WERI-Rb-1 (cell line): ENCODE measurements around the gene PRKCA.

ENCODE experiments used
- DNase-seq: peaks from one replicate; pipeline ENCODE4 v3.0.0-alpha.2; 2020
- H3K27ac ChIP-seq: fragments of 250-450 bp; sonication (Bioruptor Pico); 2 replicates; pipeline ENCODE4 v1.5.1; 2020; ENCODE audit warnings: mild to moderate bottlenecking, moderate library complexity
- H3K27me3 ChIP-seq: fragments of 250-450 bp; sonication (Bioruptor Pico); 2 replicates; pipeline ENCODE4 v1.5.1; 2021; ENCODE audit warnings: mild to moderate bottlenecking, low read depth, moderate library complexity; ENCODE audit not compliant: insufficient read depth, severe bottlenecking
- H3K36me3 ChIP-seq: fragments of 250-450 bp; sonication (Bioruptor Pico); 2 replicates; pipeline ENCODE4 v1.5.1; 2020; ENCODE audit warnings: mild to moderate bottlenecking, moderate library complexity
- H3K4me3 ChIP-seq: 2 replicates; pipeline ENCODE4 v1.5.1; 2011; ENCODE audit warnings: low read depth, mild to moderate bottlenecking, control low read depth, low read length
- H3K9me3 ChIP-seq: fragments of 250-450 bp; sonication (Bioruptor Pico); 2 replicates; pipeline ENCODE4 v1.5.1; 2021; ENCODE audit warnings: mild to moderate bottlenecking, moderate library complexity; ENCODE audit not compliant: severe bottlenecking
- TF ChIP-seq, protein P1 (sequence below): IDR thresholded peaks from 2 replicates; pipeline ENCODE4 v1.5.1; 2011; ENCODE audit warnings: low read depth, mild to moderate bottlenecking, control low read depth, inconsistent platforms, low read length

Gene PRKCA

GRCh38 chr17:66373944-66374817, 71.8 kb downstream of the PRKCA start:
- Histone ChIP-seq H3K27me3 (no peaks in the 10 kb centered on the region), H3K36me3 (no peaks in the 10 kb centered on the region), H3K9me3 (no peaks in the 10 kb centered on the region), H3K27ac (peak overlapping the region; percentile 83), H3K4me3 (no peak overlapping the region)
- DNase-seq = no peak
- TF ChIP-seq, protein P1, sequence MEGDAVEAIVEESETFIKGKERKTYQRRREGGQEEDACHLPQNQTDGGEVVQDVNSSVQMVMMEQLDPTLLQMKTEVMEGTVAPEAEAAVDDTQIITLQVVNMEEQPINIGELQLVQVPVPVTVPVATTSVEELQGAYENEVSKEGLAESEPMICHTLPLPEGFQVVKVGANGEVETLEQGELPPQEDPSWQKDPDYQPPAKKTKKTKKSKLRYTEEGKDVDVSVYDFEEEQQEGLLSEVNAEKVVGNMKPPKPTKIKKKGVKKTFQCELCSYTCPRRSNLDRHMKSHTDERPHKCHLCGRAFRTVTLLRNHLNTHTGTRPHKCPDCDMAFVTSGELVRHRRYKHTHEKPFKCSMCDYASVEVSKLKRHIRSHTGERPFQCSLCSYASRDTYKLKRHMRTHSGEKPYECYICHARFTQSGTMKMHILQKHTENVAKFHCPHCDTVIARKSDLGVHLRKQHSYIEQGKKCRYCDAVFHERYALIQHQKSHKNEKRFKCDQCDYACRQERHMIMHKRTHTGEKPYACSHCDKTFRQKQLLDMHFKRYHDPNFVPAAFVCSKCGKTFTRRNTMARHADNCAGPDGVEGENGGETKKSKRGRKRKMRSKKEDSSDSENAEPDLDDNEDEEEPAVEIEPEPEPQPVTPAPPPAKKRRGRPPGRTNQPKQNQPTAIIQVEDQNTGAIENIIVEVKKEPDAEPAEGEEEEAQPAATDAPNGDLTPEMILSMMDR = no peak

- Histone ChIP-seq H3K27ac (peak overlapping the region; percentile 83), H3K36me3 (no peaks in the 10 kb centered on the region), H3K9me3 (no peaks in the 10 kb centered on the region), H3K4me3 (no peak overlapping the region; the same call in 1 of the 2 replicates), H3K27me3 (no peaks in the 10 kb centered on the region)
- TF ChIP-seq, protein P1 = no peak
- DNase-seq = peak; percentile 47
Measured at GRCh38 chr17:66375121-66375520, 72.7 kb downstream of the PRKCA start.

- Histone ChIP-seq H3K27ac (no peak overlapping the region), H3K9me3 (no peaks in the 10 kb centered on the region), H3K27me3 (no peaks in the 10 kb centered on the region), H3K36me3 (no peaks in the 10 kb centered on the region), H3K4me3 (no peak overlapping the region)
- DNase-seq = no peak
- TF ChIP-seq, protein P1 = no peak
Measured at GRCh38 chr17:66378296-66378695, 75.9 kb downstream of the PRKCA start.

DNA sequence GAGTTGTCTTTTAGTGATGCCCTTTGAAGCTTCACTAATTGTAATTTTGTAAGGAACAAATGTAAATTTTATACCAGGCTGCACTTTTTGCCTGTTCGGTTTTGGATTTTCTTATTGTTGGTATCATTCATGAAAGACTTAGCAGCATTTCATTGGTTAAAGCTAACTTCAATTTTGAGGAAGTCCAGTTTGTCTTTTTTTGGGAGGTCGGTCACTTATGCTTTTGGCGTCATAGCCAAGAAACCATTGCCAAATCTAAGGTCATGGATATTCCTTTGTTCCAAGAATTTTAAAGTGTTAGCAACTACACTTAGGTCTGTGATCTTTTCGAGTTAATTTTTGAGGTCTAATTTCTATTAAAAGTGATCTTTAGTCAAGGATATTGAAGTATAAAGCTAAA, 77.1 kb downstream of the PRKCA start:
- H3K4me3 ChIP-seq = no peak overlapping the region
- H3K27ac ChIP-seq = no peak overlapping the region
- DNase-seq = no peak
- no peaks in the 10 kb centered on the region for H3K9me3 ChIP-seq
- TF ChIP-seq, protein P1 = no peak
- H3K27me3 ChIP-seq = no peaks in the 10 kb centered on the region
- no peaks in the 10 kb centered on the region for H3K36me3 ChIP-seq

DNA sequence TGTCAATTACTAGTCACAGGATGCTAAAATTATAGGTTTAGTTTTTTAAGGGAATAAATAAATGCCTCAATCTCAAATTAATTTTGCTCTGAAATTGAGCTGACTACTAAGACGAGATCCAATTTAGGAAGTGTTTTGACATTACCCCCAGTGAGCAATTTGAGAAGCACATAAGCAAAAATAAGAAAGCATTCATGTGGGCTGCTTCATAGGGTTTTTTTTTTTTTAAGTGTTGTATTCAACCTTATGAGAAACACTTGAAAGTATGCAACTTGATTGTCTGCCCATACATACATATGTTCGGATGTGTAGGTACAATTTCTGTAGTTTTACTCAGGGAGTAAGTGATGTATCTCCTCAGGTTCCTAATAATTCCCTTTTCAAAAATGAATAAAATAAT, 77.6 kb downstream of the PRKCA start:
- no peaks in the 10 kb centered on the region for H3K9me3 ChIP-seq
- H3K4me3 ChIP-seq = no peak overlapping the region
- no peak for DNase-seq
- H3K36me3 ChIP-seq = no peaks in the 10 kb centered on the region
- no peaks in the 10 kb centered on the region for H3K27me3 ChIP-seq
- H3K27ac ChIP-seq = no peak overlapping the region
- TF ChIP-seq, protein P1 = no peak
